Upper lobe of right lung (tissue), 1 donor: ENCODE data around the gene TBL3. TPM values are rescaled to one million over a fixed set of nuclear protein-coding genes. Genes with fewer than 3 reads are reported as not detected.
"Not testable (repeated sequence)": the region's sequence is repeated elsewhere in the genome, so short reads cannot be mapped to it uniquely, and the experiment has no call there.

ENCODE experiments used
- ATAC-seq: fragments of 200-7000 bp; cut with Tn5 transposase; one replicate; pipeline ENCODE4 v1.9.1; 2020; ENCODE audit warnings: mild to moderate bottlenecking, moderate library complexity
- DNase-seq: peaks from one replicate; pipeline ENCODE4 v3.0.0-alpha.2; 2020
- H3K27ac ChIP-seq: fragments of 200-600 bp; one replicate; pipeline ENCODE4 v1.8.0; 2022
- H3K27me3 ChIP-seq: fragments of 200-600 bp; one replicate; pipeline ENCODE4 v1.8.0; 2022; ENCODE audit warnings: mild to moderate bottlenecking
- H3K36me3 ChIP-seq: fragments of 200-600 bp; one replicate; pipeline ENCODE4 v1.8.0; 2022
- H3K4me1 ChIP-seq: fragments of 200-600 bp; one replicate; pipeline ENCODE4 v1.8.0; 2022
- H3K4me3 ChIP-seq: fragments of 200-600 bp; one replicate; pipeline ENCODE4 v1.8.0; 2022; ENCODE audit warnings: mild to moderate bottlenecking
- H3K9me3 ChIP-seq: fragments of 200-600 bp; one replicate; pipeline ENCODE4 v1.8.0; 2022
- CTCF ChIP-seq: fragments of 200-600 bp; IDR thresholded peaks from one replicate; pipeline ENCODE4 v1.8.0; 2022; ENCODE audit warnings: antibody characterized with exemption
- intact Hi-C: fragments of 100-400 bp; cut with DNase I; formaldehyde crosslinking; loops from one replicate; pipeline ENCODE4 v1.11.0; 2022
- total RNA-seq: library from RNA; stranded (reverse); fragmentation: NEBNext Ultra II Directional; extraction: Animal tissue kit (Norgen Biotek cat#: 25700); gene quantifications from one replicate; pipeline ENCODE4 v1.2.1, GENCODE V29; 2021
- donor health status: DM: no; HTN: yes; CAD: no; lungs with severe emphysema.

Gene TBL3
- total RNA-seq, 1 donor from 2014 or later, result 24.7 TPM

GRCh38 chr16:1950559-1950958 is 21.3 kb upstream of the TBL3 start:
- DNase-seq (no peak), ATAC-seq (no peak)
- no peaks in the 10 kb centered on the region for H3K4me1 ChIP-seq
- intact Hi-C loops, result no loop called here
- H3K4me3 ChIP-seq, result no peak overlapping the region
- H3K36me3 ChIP-seq, result no peaks in the 10 kb centered on the region
- TF ChIP-seq CTCF, result no peak
- H3K27me3 ChIP-seq, result no peaks in the 10 kb centered on the region
- H3K27ac ChIP-seq, result no peak overlapping the region
- no peaks in the 10 kb centered on the region for H3K9me3 ChIP-seq

DNA sequence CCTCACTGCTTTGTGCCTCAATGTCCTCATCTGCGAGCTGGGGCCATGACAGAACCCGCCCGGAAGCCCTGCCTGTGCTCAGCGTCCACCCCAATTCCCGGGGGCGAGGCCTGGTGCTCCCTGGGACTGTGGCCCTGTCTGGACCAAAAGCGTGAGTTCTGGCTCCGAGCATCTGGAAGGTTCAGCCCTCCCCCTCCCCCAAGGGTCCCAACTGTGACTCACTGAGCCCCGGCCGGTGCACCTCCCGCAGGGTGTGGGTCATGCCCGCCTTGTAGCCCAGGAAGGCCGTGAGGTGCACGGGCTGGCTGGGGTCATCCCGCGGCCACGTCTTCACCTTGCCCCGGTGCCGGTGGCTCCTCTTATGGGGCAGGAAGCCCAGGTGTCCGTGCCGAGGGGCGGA is 18.1 kb upstream of the TBL3 start:
- Histone ChIP-seq H3K4me3 (no peak overlapping the region), H3K4me1 (peaks cover under 1% of the 10 kb centered on the region), H3K27ac (no peak overlapping the region), H3K36me3 (no peaks in the 10 kb centered on the region), H3K27me3 (no peaks in the 10 kb centered on the region), H3K9me3 (no peaks in the 10 kb centered on the region)
- ATAC-seq (no peak), DNase-seq (peak; percentile 64)
- TF ChIP-seq CTCF, result no peak
- intact Hi-C loops, result no loop called here

GRCh38 chr16:1957434-1958142 is 14.3 kb upstream of the TBL3 start:
- peaks cover 22% of the 10 kb centered on the region for H3K36me3 ChIP-seq
- H3K27ac ChIP-seq, DNase-seq, ATAC-seq, H3K27me3 ChIP-seq, H3K9me3 ChIP-seq, intact Hi-C loops, H3K4me3 ChIP-seq: not testable (repeated sequence)
- H3K4me1 ChIP-seq, result peaks cover 18% of the 10 kb centered on the region

DNA sequence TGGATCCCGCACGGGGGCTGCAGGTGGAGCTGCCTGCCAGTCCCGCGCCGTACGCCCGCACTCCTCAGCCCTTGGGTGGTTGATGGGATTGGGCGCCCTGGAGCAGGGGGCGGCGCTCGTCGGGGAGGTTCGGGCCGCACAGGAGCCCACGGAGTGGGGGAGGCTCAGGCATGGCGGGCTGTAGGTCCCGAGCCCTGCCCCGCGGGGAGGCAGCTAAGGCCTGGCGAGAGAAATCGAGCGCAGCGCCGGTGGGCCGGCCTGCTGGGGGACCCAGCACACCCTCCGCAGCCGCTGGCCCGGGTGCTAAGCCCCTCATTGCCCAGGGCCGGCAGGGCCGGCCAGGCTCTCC is 13.7 kb upstream of the TBL3 start:
- H3K27ac ChIP-seq, H3K27me3 ChIP-seq, ATAC-seq, H3K9me3 ChIP-seq, intact Hi-C loops, H3K4me3 ChIP-seq: not testable (repeated sequence)
- peaks cover 27% of the 10 kb centered on the region for H3K36me3 ChIP-seq
- peaks cover 19% of the 10 kb centered on the region for H3K4me1 ChIP-seq
- DNase-seq, result peak; percentile 67

GRCh38 chr16:1958715-1959268 is 13.1 kb upstream of the TBL3 start:
- ATAC-seq (peak; percentile 1), DNase-seq (peak; percentile 69)
- Histone ChIP-seq H3K27me3 (no peaks in the 10 kb centered on the region), H3K36me3 (peaks cover 27% of the 10 kb centered on the region), H3K4me3 (peak overlapping the region; percentile 93), H3K9me3 (no peaks in the 10 kb centered on the region), H3K27ac (peak overlapping the region; percentile 91), H3K4me1 (peaks cover 19% of the 10 kb centered on the region)
- TF ChIP-seq CTCF, result no peak
- intact Hi-C loops, result no loop called here

GRCh38 chr16:1959269-1960039 is 12.4 kb upstream of the TBL3 start, which contains the start of gene NDUFB10:
NDUFB10 (plus strand) TSS chr16:1959538; CDS start chr16:1959625, 87 bp downstream.
- Histone ChIP-seq H3K4me1 (peaks cover 19% of the 10 kb centered on the region), H3K27me3 (no peaks in the 10 kb centered on the region), H3K36me3 (peaks cover 27% of the 10 kb centered on the region), H3K4me3 (peak within 1 kb of the TSS; percentile 93), H3K27ac (peak within 1 kb of the TSS; percentile 91), H3K9me3 (no peaks in the 10 kb centered on the region)
- intact Hi-C loops, result no loop called here
- DNase-seq (peak; percentile 97), ATAC-seq (peak; percentile 97)
- TF ChIP-seq CTCF, result peak; percentile 76
